Brain microvascular endothelial cell (primary cell): Measurements from ENCODE around the gene SBK2.
A peak's percentile ranks its signal among the peaks of the same experiment; 100 is the strongest.

ENCODE experiments used
- DNase-seq: peaks from one replicate; pipeline ENCODE4 v3.0.0-alpha.2; 2020
- H3K27ac ChIP-seq: fragments of 250-450 bp; sonication (Bioruptor Pico); 2 replicates; pipeline ENCODE4 v1.5.1; 2020; ENCODE audit warnings: mild to moderate bottlenecking, moderate library complexity
- H3K27me3 ChIP-seq: fragments of 250-450 bp; sonication (Bioruptor Pico); replicated peaks from 2 replicates; pipeline ENCODE4 v1.5.1; 2020; ENCODE audit warnings: mild to moderate bottlenecking
- H3K36me3 ChIP-seq: fragments of 250-450 bp; sonication (Bioruptor Pico); replicated peaks from 2 replicates; pipeline ENCODE4 v1.5.1; 2020; ENCODE audit warnings: mild to moderate bottlenecking
- H3K4me3 ChIP-seq: 2 replicates; pipeline ENCODE4 v1.5.1; 2011; ENCODE audit warnings: low read depth, mild to moderate bottlenecking, control low read depth, low read length, moderate library complexity
- CTCF ChIP-seq: IDR thresholded peaks from 2 replicates; pipeline ENCODE4 v1.5.1; 2011; ENCODE audit warnings: low read depth, mild to moderate bottlenecking, moderate library complexity, low read length, control low read depth, inconsistent platforms; ENCODE audit errors: missing control alignments
- in situ Hi-C: cut with HindIII; loops from 2 replicates; pipeline ENCODE4 v1.10.0; 2017; ENCODE audit warnings: low sequenced_read_pairs, low pct_ligation_motif_present

Gene SBK2

DNA sequence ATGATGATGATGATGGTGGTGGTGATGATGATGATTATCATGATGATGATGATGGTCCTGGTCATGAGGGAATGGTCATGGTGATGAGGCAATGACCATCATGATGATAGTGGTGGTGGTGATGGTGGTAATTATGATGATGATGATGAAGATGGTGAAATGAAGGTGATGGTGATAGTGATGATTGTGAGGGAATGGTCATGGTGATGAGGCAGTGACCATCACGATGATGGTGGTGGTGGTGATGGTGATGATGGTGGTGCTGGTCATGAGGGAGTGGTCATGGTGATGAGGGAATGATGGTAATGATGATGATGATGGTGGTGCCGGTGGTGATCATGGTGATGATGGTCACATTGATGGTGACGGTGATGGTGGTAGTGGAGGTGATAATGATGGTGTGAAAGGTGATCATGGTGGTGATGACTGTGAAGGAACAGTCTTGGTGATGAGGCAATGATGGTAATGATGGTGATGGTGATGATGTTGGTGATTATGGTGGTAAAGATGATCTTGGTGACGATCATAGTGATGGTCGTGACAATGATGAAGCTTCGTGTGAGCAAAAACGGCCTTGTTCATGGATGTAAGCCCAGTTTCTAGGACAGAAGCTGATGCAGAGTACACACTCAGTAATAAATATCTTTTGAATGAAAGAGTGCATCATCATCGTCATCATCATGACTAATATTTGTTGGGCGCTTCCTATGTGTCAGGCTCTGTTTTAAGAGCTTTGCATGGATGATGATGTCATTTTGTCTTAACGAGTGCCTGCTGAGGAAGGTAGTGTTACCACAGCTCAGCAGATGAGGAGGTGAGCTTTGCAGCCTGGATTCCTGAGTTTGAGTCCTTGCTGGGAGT lies 17.3 kb downstream of the SBK2 start:
- no peak overlapping the region for H3K4me3 ChIP-seq
- in situ Hi-C loops: no loop called here
- H3K27ac ChIP-seq: no peak overlapping the region
- peak; percentile 72 for DNase-seq
- H3K36me3 ChIP-seq: no peaks in the 10 kb centered on the region
- no peaks in the 10 kb centered on the region for H3K27me3 ChIP-seq
- no peak for TF ChIP-seq CTCF

GRCh38 chr19:55516878-55517620 lies 19.9 kb downstream of the SBK2 start:
- DNase-seq: peak; percentile 86
- TF ChIP-seq CTCF: peak; percentile 98
- no peak overlapping the region for H3K27ac ChIP-seq
- no peaks in the 10 kb centered on the region for H3K36me3 ChIP-seq
- H3K27me3 ChIP-seq: no peaks in the 10 kb centered on the region
- in situ Hi-C loops: no loop called here
- H3K4me3 ChIP-seq: peak overlapping the region; percentile 48

DNA sequence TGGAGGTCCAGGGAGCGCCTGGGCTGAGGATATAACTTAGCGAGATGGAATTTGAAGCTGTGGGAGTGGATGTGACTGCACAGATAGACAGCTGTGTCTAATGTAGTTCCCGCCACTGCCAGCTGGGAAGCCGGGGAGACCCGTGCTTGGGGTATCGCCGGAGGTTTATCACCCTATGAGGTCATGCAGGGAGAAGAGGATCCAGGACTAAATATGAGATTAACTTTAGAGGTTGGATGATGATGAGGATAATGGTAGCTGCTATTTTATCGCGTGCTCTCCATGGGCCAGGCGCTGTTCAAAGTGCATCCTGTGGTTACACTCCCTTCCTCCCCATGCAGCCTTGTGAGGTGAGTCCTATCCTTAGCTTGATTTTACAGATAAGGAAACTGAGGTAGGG lies 28.8 kb downstream of the SBK2 start:
- no peak for DNase-seq
- H3K27me3 ChIP-seq: no peaks in the 10 kb centered on the region
- no peaks in the 10 kb centered on the region for H3K36me3 ChIP-seq
- TF ChIP-seq CTCF: no peak
- in situ Hi-C loops: no loop called here
- no peak overlapping the region for H3K27ac ChIP-seq
- no peak overlapping the region for H3K4me3 ChIP-seq

DNA sequence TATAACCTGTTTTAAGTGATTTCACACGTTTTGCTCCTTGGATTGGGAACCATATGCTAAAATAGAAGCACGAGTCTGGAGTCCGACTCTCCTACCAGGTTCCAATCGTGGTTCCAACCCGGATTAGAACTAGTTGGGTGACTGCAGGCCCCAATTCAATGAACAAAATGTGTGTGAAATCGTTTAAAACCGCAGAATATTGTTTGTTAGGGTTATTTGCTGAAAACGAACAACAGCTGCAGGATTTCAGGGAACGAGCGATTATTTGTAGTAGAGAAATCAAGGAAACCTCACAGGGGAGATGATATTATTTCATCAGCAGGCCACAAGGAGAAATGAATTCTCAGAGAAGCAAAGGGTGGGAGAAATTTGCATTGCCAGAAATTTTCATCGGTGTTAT lies 32.0 kb downstream of the SBK2 start:
- in situ Hi-C loops: no loop called here
- H3K27ac ChIP-seq: no peak overlapping the region
- H3K36me3 ChIP-seq: peaks cover 8% of the 10 kb centered on the region
- no peak for DNase-seq
- H3K4me3 ChIP-seq: no peak overlapping the region
- no peak for TF ChIP-seq CTCF
- H3K27me3 ChIP-seq: no peaks in the 10 kb centered on the region

DNA sequence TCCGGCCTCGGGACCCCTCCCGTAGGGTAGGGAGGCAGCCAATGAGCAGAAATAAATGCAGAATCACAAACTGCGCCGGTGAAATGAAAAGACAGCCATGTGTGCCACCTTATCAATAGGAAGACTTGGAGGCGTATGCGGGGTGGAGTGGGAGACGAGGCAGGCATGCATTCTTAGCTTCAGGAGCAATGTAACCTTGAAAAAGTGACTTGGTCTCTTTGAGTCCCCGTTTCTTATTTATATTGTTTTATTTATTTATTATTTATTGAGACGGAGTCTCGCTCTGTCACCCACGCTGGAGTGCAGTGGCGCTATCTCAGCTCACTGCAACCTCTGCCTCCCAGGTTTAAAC lies 32.7 kb downstream of the SBK2 start:
- H3K36me3 ChIP-seq: peaks cover 11% of the 10 kb centered on the region
- H3K27me3 ChIP-seq: no peaks in the 10 kb centered on the region
- H3K27ac ChIP-seq: no peak overlapping the region
- in situ Hi-C loops: no loop called here
- DNase-seq: no peak
- H3K4me3 ChIP-seq: no peak overlapping the region
- no peak for TF ChIP-seq CTCF
